IPS DF 6.9 (cell line): ENCODE data around the gene CD48.

Experiments
- DNase-seq: peaks from one replicate; pipeline ENCODE4 v3.0.0-alpha.2; 2013; ENCODE audit warnings: low read depth, low spot score
- H3K27ac ChIP-seq: one replicate; pipeline ENCODE4 v1.5.1; 2013; ENCODE audit warnings: low read length, control low read depth
- H3K27me3 ChIP-seq: 2 replicates; pipeline ENCODE4 v1.6.1; 2013; ENCODE audit warnings: mild to moderate bottlenecking, low read length; ENCODE audit not compliant: control insufficient read depth, insufficient read depth
- H3K36me3 ChIP-seq: 2 replicates; pipeline ENCODE4 v1.6.1; 2013; ENCODE audit warnings: low read length; ENCODE audit not compliant: control insufficient read depth, insufficient read depth
- H3K4me1 ChIP-seq: 2 replicates; pipeline ENCODE4 v1.6.1; 2013; ENCODE audit warnings: low read length; ENCODE audit not compliant: control insufficient read depth, insufficient read depth
- H3K4me3 ChIP-seq: 2 replicates; pipeline ENCODE4 v1.5.1; 2013; ENCODE audit warnings: mild to moderate bottlenecking, low read length
- H3K9me3 ChIP-seq: 2 replicates; pipeline ENCODE4 v1.6.1; 2013; ENCODE audit warnings: low read length, inconsistent platforms; ENCODE audit not compliant: control insufficient read depth, insufficient read depth
- WGBS: extraction: QIAGEN DNeasy Blood & Tissue Kit; methylation state at CpG from one replicate; pipeline ENCODE4 v1.1.7; 2013; ENCODE audit warnings: mixed read lengths, missing lambda C conversion rate; ENCODE audit not compliant: insufficient read length, insufficient coverage; 5-methylcytosine and 5-hydroxymethylcytosine counted together

The CD48 gene

DNA sequence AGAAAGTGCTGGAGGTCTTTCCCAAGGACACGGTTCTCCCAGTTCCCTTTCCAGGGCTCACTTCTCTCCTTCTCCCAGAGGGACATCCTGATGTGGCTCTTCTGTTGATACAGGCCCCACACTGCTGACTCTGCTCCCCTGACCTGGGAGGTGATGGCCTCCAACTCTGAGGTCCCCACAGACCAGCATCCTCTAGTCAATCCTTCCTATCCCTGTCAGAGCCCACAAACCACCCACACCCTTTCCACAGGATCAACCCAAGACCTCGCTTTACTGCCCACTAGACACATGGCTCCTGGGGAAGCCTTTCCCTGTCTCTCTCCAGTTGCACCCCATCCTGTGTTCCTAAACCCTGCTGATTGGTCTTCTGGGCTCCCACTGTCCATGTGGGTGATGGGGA is 39.0 kb upstream of the CD48 start:
- WGBS: no CpG with 5 or more reads among the region's 2 CpGs
- no peak for DNase-seq

DNA sequence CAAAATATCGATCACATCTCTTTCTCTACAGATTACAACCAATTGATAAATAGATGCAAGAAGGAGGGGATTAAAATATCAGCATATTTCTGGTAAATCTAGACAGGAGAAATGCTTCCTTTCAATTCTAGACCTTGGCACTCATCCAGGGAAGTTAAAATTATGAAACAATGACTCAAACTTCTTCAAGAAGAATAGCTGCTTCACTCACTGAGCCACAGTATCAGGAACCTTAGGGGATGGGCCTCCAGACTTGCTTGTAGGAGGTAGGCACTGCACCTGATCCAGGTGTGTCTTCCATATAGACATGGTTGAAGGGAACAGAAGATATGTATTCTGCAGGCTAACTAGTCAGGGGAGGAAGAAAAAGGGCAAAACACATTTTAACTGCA is 37.3 kb upstream of the CD48 start:
- H3K27ac ChIP-seq: no peak overlapping the region
- H3K27me3 ChIP-seq: no peaks in the 10 kb centered on the region
- no peak for DNase-seq
- no peaks in the 10 kb centered on the region for H3K4me1 ChIP-seq
- H3K9me3 ChIP-seq: no peaks in the 10 kb centered on the region
- WGBS: no CpG with 5 or more reads among the region's 1 CpG
- H3K36me3 ChIP-seq: no peaks in the 10 kb centered on the region
- no peak overlapping the region for H3K4me3 ChIP-seq

More for the DNA sequence above, 39.0 kb upstream of the CD48 start:
- no peaks in the 10 kb centered on the region for H3K27me3 ChIP-seq
- H3K9me3 ChIP-seq: no peaks in the 10 kb centered on the region
- no peak overlapping the region for H3K4me3 ChIP-seq
- H3K36me3 ChIP-seq: no peaks in the 10 kb centered on the region
- no peaks in the 10 kb centered on the region for H3K4me1 ChIP-seq
- H3K27ac ChIP-seq: no peak overlapping the region

DNA sequence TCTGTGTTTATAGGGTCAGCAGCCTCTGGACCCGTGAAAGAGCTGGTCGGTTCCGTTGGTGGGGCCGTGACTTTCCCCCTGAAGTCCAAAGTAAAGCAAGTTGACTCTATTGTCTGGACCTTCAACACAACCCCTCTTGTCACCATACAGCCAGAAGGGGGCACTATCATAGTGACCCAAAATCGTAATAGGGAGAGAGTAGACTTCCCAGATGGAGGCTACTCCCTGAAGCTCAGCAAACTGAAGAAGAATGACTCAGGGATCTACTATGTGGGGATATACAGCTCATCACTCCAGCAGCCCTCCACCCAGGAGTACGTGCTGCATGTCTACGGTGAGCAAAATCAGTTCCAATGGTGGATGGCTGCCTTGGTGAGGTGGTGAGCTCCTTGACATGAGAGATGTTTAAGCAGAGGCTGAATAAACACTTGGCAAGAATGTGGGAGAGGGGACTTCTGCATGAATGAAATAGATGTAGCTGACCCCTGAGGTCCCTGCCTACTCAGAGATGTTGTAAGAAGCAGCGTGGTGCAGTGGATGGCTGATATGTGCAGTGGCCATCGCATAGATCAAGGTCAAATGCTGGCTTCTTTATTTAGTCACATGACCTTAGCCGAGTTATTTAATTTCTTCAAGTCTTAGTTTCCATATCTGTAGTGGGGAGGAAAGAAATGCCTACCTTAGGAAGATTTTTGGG is 36.7 kb upstream of the CD48 start:
- no peaks in the 10 kb centered on the region for H3K4me1 ChIP-seq
- H3K9me3 ChIP-seq: no peaks in the 10 kb centered on the region
- no peak for DNase-seq
- H3K27me3 ChIP-seq: no peaks in the 10 kb centered on the region
- H3K27ac ChIP-seq: no peak overlapping the region
- H3K4me3 ChIP-seq: no peak overlapping the region
- H3K36me3 ChIP-seq: no peaks in the 10 kb centered on the region
- no CpG with 5 or more reads among the region's 10 CpGs for WGBS

DNA sequence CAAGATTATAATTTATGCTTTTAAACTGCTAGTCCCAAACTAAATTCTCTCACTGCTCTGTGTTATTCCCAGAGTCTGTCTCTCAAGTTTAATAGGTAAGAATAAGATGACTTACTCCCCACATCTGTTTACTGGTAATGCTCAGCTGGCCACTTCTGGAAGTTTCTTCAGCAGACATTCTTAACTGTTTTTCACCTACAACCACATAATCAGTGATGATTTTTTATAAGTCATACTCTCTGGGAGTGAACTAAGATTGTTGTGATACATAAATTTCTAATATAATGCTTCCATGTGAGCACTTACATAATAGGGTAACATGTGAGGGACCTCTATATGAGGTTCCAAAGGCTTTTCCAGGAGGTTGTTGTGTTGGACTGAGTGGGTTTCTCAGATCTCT is 36.1 kb upstream of the CD48 start:
- DNase-seq: no peak
- Histone ChIP-seq H3K36me3 (no peaks in the 10 kb centered on the region), H3K4me3 (no peak overlapping the region), H3K9me3 (no peaks in the 10 kb centered on the region), H3K27me3 (no peaks in the 10 kb centered on the region), H3K27ac (no peak overlapping the region), H3K4me1 (no peaks in the 10 kb centered on the region)

DNA sequence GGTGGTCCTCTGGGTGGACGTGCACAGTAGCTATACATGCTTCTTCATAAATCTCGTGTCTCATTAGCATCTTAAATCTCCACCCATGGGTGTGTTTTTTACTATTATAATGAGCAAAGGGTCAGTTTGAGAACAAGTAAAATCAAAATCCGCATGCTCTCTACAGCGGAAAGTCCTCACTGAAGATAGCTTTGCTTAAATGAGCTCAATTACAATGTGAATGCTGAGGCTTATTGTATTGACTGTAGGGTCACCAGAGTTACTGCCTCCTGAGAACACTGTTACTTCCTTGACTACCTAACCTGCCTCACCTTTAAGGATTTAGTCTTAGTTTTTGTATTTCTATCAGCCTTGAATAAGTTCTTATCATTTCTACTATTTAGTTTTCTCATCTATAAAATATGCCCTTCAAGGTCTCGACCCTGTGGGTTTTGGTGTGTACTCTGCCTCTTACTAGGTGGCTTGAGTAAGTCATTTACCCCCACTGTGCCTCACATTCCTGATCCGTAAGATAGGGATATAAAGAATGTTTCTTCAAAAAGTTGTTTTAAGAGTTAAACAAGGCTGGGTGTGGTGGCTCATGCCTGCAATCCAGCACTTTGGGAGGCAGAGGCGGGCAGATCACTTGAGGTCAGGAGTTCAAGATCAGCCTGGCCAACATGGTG is 35.3 kb upstream of the CD48 start:
- H3K27me3 ChIP-seq: no peaks in the 10 kb centered on the region
- H3K27ac ChIP-seq: no peak overlapping the region
- no peaks in the 10 kb centered on the region for H3K9me3 ChIP-seq
- H3K36me3 ChIP-seq: no peaks in the 10 kb centered on the region
- DNase-seq: no peak
- no peaks in the 10 kb centered on the region for H3K4me1 ChIP-seq
- WGBS: no CpG with 5 or more reads among the region's 7 CpGs
- H3K4me3 ChIP-seq: no peak overlapping the region

DNA sequence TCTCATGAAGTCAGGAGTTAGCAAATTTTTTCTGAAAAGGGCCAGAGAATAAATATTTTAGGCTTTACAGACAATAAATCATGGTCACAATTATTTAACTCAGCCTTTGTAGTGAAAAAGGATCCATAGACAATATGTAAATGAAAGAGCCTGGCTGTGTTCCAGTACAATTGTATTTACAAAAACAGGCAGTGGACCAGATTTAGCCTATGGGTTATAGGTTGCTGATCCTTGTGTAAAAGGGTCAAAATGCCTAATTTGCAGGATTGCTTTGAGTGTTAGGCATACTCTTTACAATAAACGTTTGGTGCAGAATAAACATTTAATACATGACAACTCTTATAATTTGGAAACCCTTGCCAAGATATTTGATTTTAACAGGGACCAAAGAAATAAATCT is 33.9 kb upstream of the CD48 start:
- Histone ChIP-seq H3K27ac (no peak overlapping the region), H3K9me3 (no peaks in the 10 kb centered on the region), H3K36me3 (no peaks in the 10 kb centered on the region), H3K4me1 (no peaks in the 10 kb centered on the region), H3K4me3 (no peak overlapping the region), H3K27me3 (no peaks in the 10 kb centered on the region)
- DNase-seq: no peak
- WGBS: no CpG with 5 or more reads among the region's 1 CpG

DNA sequence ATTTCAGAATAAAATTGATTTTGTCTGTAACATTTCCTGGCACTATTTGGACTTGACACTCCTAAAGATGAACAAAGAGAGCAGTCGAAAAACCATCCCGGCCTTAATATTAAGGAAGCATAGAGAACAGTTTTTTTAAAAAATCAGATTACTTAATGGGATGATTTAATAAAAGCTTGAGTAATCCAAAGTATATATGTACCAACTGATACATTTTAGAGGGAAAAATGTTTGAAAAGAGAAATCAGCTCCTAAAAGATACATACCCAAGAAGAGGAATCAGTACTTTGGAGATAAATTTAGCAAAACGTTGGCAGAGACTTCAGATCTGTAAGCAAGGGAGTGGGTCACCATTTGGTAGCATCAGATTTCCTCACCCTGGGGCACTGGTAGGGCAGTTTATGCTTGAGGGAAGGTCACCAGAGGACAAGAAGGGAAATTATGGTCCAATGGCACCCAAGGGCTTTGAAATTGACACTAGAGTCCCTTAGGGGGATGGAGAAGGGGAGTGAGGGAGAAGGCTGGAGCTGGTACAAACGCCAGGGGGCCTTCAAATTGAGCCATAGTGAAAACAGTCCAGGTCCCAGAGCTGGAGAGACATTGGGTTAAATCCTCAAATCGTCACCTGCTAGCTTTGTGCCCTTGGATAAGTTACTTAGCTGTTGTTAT is 33.4 kb upstream of the CD48 start:
- no peak overlapping the region for H3K4me3 ChIP-seq
- no peaks in the 10 kb centered on the region for H3K9me3 ChIP-seq
- no peaks in the 10 kb centered on the region for H3K27me3 ChIP-seq
- H3K27ac ChIP-seq: no peak overlapping the region
- no peaks in the 10 kb centered on the region for H3K36me3 ChIP-seq
- WGBS: no CpG with 5 or more reads among the region's 5 CpGs
- no peak for DNase-seq
- no peaks in the 10 kb centered on the region for H3K4me1 ChIP-seq

DNA sequence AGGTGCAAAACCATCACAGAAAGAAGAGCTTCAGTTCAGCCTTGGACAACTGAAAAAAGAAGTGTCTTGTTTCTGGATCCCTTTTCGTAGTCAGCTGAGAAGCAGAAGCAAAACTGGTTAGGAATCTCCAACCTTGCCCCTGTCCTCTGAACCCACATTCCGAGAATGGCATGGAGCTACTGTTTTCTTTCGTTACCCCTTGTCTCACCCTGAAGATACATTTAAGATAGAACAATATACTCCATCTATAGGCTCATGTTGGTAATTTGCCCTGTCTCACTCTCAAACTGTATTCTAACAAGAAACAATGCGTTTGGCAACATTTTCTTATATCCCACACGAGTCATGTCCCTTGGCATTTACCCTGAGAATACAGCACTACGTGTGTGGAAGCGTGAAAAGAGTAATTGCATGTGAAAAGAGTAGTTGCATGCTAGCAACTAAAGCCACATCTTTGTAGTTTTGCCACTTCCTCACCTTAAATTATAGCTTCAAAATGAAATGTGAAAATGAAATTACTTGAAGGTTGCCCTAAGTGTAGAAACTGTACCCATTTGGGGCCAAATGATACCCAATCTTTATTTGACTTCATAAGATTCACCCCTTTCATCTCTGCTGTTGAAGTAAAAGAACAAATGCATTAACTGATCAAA is 32.7 kb upstream of the CD48 start:
- no peak for DNase-seq
- Histone ChIP-seq H3K4me3 (no peak overlapping the region), H3K36me3 (no peaks in the 10 kb centered on the region), H3K27ac (no peak overlapping the region), H3K27me3 (no peaks in the 10 kb centered on the region), H3K9me3 (no peaks in the 10 kb centered on the region), H3K4me1 (no peaks in the 10 kb centered on the region)
- WGBS: no CpG with 5 or more reads among the region's 7 CpGs

DNA sequence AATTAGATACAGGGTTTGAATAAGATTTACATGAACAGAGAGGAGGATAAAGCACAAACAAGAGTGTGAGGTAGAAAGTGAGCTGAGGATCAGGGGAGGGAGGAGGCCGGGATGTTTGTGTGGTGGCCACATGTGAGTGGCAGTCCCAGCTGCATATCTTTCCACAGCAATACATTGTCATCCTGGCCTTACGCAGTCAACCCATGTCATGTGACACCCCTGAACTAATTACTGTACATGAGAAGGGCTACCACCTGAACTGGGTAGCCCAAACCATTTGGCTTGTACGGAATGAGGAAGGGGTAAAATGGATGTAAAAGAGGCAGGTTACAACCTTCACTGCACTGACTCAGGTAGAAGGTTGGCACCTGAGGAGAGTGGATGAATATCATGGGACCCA is 31.6 kb upstream of the CD48 start:
- WGBS: no CpG with 5 or more reads among the region's 3 CpGs
- H3K4me3 ChIP-seq: no peak overlapping the region
- no peak for DNase-seq
- H3K9me3 ChIP-seq: no peaks in the 10 kb centered on the region
- H3K27me3 ChIP-seq: no peaks in the 10 kb centered on the region
- no peaks in the 10 kb centered on the region for H3K4me1 ChIP-seq
- no peak overlapping the region for H3K27ac ChIP-seq
- no peaks in the 10 kb centered on the region for H3K36me3 ChIP-seq

DNA sequence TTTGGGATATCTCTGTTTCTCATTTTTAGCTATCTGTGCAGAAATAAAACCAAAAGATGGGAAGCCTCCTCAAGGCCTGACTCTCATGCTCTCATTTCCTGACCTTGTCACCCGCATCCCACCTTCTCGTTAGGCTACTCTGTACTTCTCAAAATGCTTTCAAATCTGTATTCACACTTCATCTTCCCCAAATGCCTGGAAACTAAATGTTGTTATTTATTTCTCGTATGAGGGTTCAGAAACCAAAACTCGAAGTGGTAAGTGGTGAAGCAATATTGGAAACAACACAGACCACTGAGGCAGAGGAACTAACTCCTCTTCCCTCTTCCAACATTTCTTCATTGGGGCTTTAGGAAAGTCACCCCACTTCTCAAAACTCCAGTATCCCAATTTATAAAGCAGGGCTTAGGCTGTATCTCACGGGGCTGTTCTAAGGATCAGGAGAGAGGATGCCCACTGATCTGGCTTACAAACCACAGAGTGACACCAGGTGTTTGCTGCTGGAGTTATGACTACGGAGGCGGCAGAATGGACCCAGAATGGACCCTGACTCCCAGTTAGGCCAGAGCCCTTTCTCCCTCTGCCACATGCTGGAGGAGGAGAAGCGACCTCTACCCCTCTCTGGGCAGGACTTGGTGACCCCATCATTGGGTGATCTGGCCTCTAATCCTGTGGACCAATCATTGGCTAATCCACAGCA is 31.0 kb upstream of the CD48 start:
- no peak overlapping the region for H3K27ac ChIP-seq
- WGBS: no CpG with 5 or more reads among the region's 8 CpGs
- H3K27me3 ChIP-seq: no peaks in the 10 kb centered on the region
- H3K4me1 ChIP-seq: no peaks in the 10 kb centered on the region
- H3K36me3 ChIP-seq: no peaks in the 10 kb centered on the region
- DNase-seq: no peak
- H3K9me3 ChIP-seq: no peaks in the 10 kb centered on the region
- H3K4me3 ChIP-seq: no peak overlapping the region
